MCF 10A (cell line): Measurements from ENCODE around the gene RHPN2. TPM values are rescaled to one million over a fixed set of nuclear protein-coding genes. Genes with fewer than 3 reads are reported as not detected.
A peak's percentile ranks its signal among the peaks of the same experiment; 100 is the strongest.

Experiments
- BruUV-seq: library from RNA; stranded (reverse); fragments of 400-500 nt; replicated peaks from 2 replicates; lab custom pipeline; 2021; lab: Mats Ljungman, UMichigan
- CTCF ChIA-PET: fragments of 300-600 bp; sonication (Branson Sonifier 250); formaldehyde crosslinking; extraction: SDS; loops from one replicate; lab custom pipeline; 2021; ENCODE audit warnings: antibody characterized with exemption, inconsistent platforms; lab: Yijun Ruan, JAX
- POLR2A ChIA-PET: fragments of 300-600, 350-650 bp; sonication (Branson Sonifier 250); formaldehyde crosslinking; extraction: SDS; loops from one replicate; lab custom pipeline; 2020; ENCODE audit warnings: antibody characterized with exemption, inconsistent platforms; lab: Yijun Ruan, JAX
- DNase-seq: peaks from one replicate; pipeline ENCODE4 v3.0.0-alpha.2; 2018; ENCODE audit not compliant: unreplicated experiment
- H3K27ac Mint-ChIP-seq: one replicate; pipeline ENCODE4 v1.8.0; 2022; ENCODE audit warnings: mild to moderate bottlenecking, low read depth, mixed read lengths; ENCODE audit not compliant: unreplicated experiment
- H3K27me3 Mint-ChIP-seq: one replicate; pipeline ENCODE4 v1.8.0; 2022; ENCODE audit warnings: mixed read lengths; ENCODE audit not compliant: insufficient read depth, unreplicated experiment
- H3K36me3 Mint-ChIP-seq: one replicate; pipeline ENCODE4 v1.8.0; 2022; ENCODE audit warnings: mild to moderate bottlenecking, moderate library complexity, mixed read lengths; ENCODE audit not compliant: insufficient read depth, unreplicated experiment
- H3K4me1 Mint-ChIP-seq: one replicate; pipeline ENCODE4 v1.8.0; 2022; ENCODE audit warnings: mixed read lengths; ENCODE audit not compliant: insufficient read depth, unreplicated experiment
- H3K4me3 Mint-ChIP-seq: one replicate; pipeline ENCODE4 v1.8.0; 2022; ENCODE audit warnings: mild to moderate bottlenecking, moderate library complexity, mixed read lengths; ENCODE audit not compliant: unreplicated experiment
- H3K9me3 Mint-ChIP-seq: one replicate; pipeline ENCODE4 v1.8.0; 2022; ENCODE audit warnings: mixed read lengths; ENCODE audit not compliant: unreplicated experiment
- CTCF ChIP-seq: fragments of 200-600 bp; IDR thresholded peaks from one replicate; pipeline ENCODE4 v1.8.0; 2022; ENCODE audit warnings: antibody characterized with exemption, mild to moderate bottlenecking; ENCODE audit not compliant: unreplicated experiment
- intact Hi-C: fragments of 100-400 bp; cut with micrococcal nuclease; formaldehyde crosslinking; loops from 2 replicates; pipeline ENCODE4 v1.14.1; 2022
- total RNA-seq: library from RNA; stranded (reverse); gene quantifications from 2 replicates; pipeline ENCODE4 v1.2.3, GENCODE V29; 2022

The RHPN2 gene
- total RNA-seq, 1 experiment from 2014 or later, result 5.5 TPM

GRCh38 chr19:33100894-33101644, 36.4 kb upstream of the RHPN2 start:
- peaks cover 12% of the 10 kb centered on the region for H3K4me1 Mint-ChIP-seq
- H3K4me3 Mint-ChIP-seq, result no peak overlapping the region
- ChIA-PET CTCF (interaction anchor here (0.6 to 0.7 kb wide), 4 partner anchors 10 to 703 kb away, joined by 3 to 5 read pairs (median 4); no protein-coding TSS in a partner anchor), POLR2A (interaction anchor here (0.5 kb wide), 1 partner anchor 142 kb away, joined by 3 read pairs; no protein-coding TSS in a partner anchor)
- TF ChIP-seq CTCF, result no peak
- peaks cover 90% of the 10 kb centered on the region for H3K36me3 Mint-ChIP-seq
- DNase-seq, result no peak
- no peaks in the 10 kb centered on the region for H3K27me3 Mint-ChIP-seq
- no peaks in the 10 kb centered on the region for H3K9me3 Mint-ChIP-seq
- intact Hi-C loops, result no loop called here
- H3K27ac Mint-ChIP-seq, result no peak overlapping the region
- BruUV-seq, result no TSS peak

GRCh38 chr19:33098055-33098534, 33.4 kb upstream of the RHPN2 start:
- Mint-ChIP-seq H3K4me3 (no peak overlapping the region), H3K27ac (no peak overlapping the region), H3K36me3 (peaks cover 88% of the 10 kb centered on the region), H3K4me1 (peaks cover 12% of the 10 kb centered on the region), H3K27me3 (no peaks in the 10 kb centered on the region), H3K9me3 (no peaks in the 10 kb centered on the region)
- CTCF ChIA-PET, result interaction anchor here (0.6 to 1.4 kb wide), 5 partner anchors 15 to 122 kb away, joined by 3 to 6 read pairs (median 3); no protein-coding TSS in a partner anchor
- intact Hi-C loops, result no loop called here
- no peak for TF ChIP-seq CTCF
- DNase-seq, result peak; percentile 29
- no TSS peak for BruUV-seq
- POLR2A ChIA-PET, result interaction anchor here (0.9 kb wide), 1 partner anchor 17 kb away, joined by 5 read pairs; the partner anchor contains the start of gene GPATCH1

GRCh38 chr19:33096005-33096404, 31.3 kb upstream of the RHPN2 start:
- no peak for TF ChIP-seq CTCF
- no TSS peak for BruUV-seq
- peaks cover 84% of the 10 kb centered on the region for H3K36me3 Mint-ChIP-seq
- no peak overlapping the region for H3K27ac Mint-ChIP-seq
- peaks cover 12% of the 10 kb centered on the region for H3K4me1 Mint-ChIP-seq
- no peaks in the 10 kb centered on the region for H3K27me3 Mint-ChIP-seq
- ChIA-PET CTCF (interaction anchor here (0.7 to 2.5 kb wide), 2 partner anchors 22 to 438 kb away, joined by 3 to 10 read pairs; no protein-coding TSS in a partner anchor), POLR2A (interaction anchor here (1.0 kb wide), 2 partner anchors 9 to 15 kb away, joined by 3 to 4 read pairs; partner anchors contain the start of gene GPATCH1)
- DNase-seq, result no peak
- intact Hi-C loops, result no loop called here
- no peak overlapping the region for H3K4me3 Mint-ChIP-seq
- H3K9me3 Mint-ChIP-seq, result no peaks in the 10 kb centered on the region

GRCh38 chr19:33094436-33095067, 29.9 kb upstream of the RHPN2 start:
- Mint-ChIP-seq H3K27ac (no peak overlapping the region), H3K36me3 (peaks cover 79% of the 10 kb centered on the region)
- DNase-seq, result no peak

More at GRCh38 chr19:33094436-33095067, 29.9 kb upstream of the RHPN2 start:
- Mint-ChIP-seq H3K27me3 (no peaks in the 10 kb centered on the region), H3K4me3 (no peak overlapping the region), H3K4me1 (peaks cover 12% of the 10 kb centered on the region), H3K9me3 (no peaks in the 10 kb centered on the region)
- intact Hi-C loops, result no loop called here
- TF ChIP-seq CTCF, result no peak
- ChIA-PET CTCF (interaction anchor here (0.6 kb wide), 1 partner anchor 25 kb away, joined by 3 read pairs; no protein-coding TSS in a partner anchor), POLR2A (interaction anchor here (0.6 kb wide), 1 partner anchor 10 kb away, joined by 3 read pairs; no protein-coding TSS in a partner anchor)
- no TSS peak for BruUV-seq
